SU-DHL-6 (cell line): ENCODE measurements around the gene TOGARAM2.

Experiments
- CTCF ChIP-seq: fragments of 200-600 bp; sonication (generic); IDR thresholded peaks from one replicate; pipeline ENCODE4 v1.5.1; 2017; ENCODE audit warnings: antibody characterized with exemption, mild to moderate bottlenecking, low read length, moderate library complexity; ENCODE audit not compliant: insufficient read depth, poor library complexity, severe bottlenecking
- EZH2phosphoT487 ChIP-seq: fragments of 200-600 bp; sonication (generic), shearing (Covaris generic); conservative IDR thresholded peaks from 2 replicates; pipeline ENCODE4 v1.6.1; 2018; ENCODE audit warnings: mild to moderate bottlenecking, antibody characterized with exemption, low read length, moderate library complexity, mixed read lengths

GRCh38 chr2:29032189-29032588 is 51.1 kb downstream of the TOGARAM2 start:
- TF ChIP-seq CTCF (no peak), EZH2phosphoT487 (no peak)
